Measurements from ENCODE around the gene GDF7. TPM values are rescaled to one million over a fixed set of nuclear protein-coding genes. Genes with fewer than 3 reads are reported as not detected.

Gene GDF7
- total and polyA plus RNA-seq, 10 of the 15 experiments (the other 5 are each of a cell fraction or from before 2014, with no cell fraction given): 0.02 to 0.11 (median 0.04) TPM; not detected in 1

- ChIA-PET POLR2A (interaction anchor here (0.6 kb wide), 1 partner anchor 204 kb away, joined by 3 read pairs; no protein-coding TSS in a partner anchor), RAD21 (ENCODE audit: unreplicated experiment) (interaction anchor here (0.7 to 3.6 kb wide), 6 partner anchors 194 to 263 kb away, joined by 3 to 38 read pairs (median 4); partner anchors contain the start of gene RHOB), CTCF (interaction anchor here (0.7 to 6.3 kb wide), 22 partner anchors 10 to 317 kb away, joined by 3 to 72 read pairs (median 6); partner anchors contain the start of gene RHOB), SMC1A (ENCODE audit: uncharacterized antibody, unreplicated experiment) (interaction anchor here (0.7 to 5.6 kb wide), 9 partner anchors 9 to 339 kb away, joined by 3 to 34 read pairs (median 3); no protein-coding TSS in a partner anchor)
- no peak for ATAC-seq
- no peak for TF ChIP-seq SIN3A (IDR thresholded peaks at IDR 0.05; ENCODE audit: low read depth, low read length)
- TF ChIP-seq NR2C1 (IDR thresholded peaks at IDR 0.05): no peak
- no peak for TF ChIP-seq POU2F2 (IDR thresholded peaks at IDR 0.05; ENCODE audit: borderline replicate concordance, low read depth, low read length)
- no peak for TF ChIP-seq ZNF384 (IDR thresholded peaks at IDR 0.05; ENCODE audit: borderline replicate concordance, low read depth, low read length)
- TF ChIP-seq BMI1 (IDR thresholded peaks at IDR 0.05; ENCODE audit: borderline replicate concordance): no peak
- no peak for TF ChIP-seq TCF3 (IDR thresholded peaks at IDR 0.05; ENCODE audit: borderline replicate concordance, insufficient read depth, low read depth, low read length)
- no peak for TF ChIP-seq SRF (IDR thresholded peaks at IDR 0.05; ENCODE audit: low read depth in 2 of 2, low read length in 2 of 2)
- TF ChIP-seq IRF4 (IDR thresholded peaks at IDR 0.05; ENCODE audit: low read depth, low read length): no peak
- no peak for TF ChIP-seq FOXM1 (IDR thresholded peaks at IDR 0.05; ENCODE audit: low read depth, low read length)
- no peak for TF ChIP-seq BCL3 (IDR thresholded peaks at IDR 0.05; ENCODE audit: borderline replicate concordance, insufficient read depth, low read depth, low read length, poor library complexity, severe bottlenecking)
- TF ChIP-seq GABPA (IDR thresholded peaks at IDR 0.05; ENCODE audit: low read depth): no peak
- TF ChIP-seq PML (IDR thresholded peaks at IDR 0.05; ENCODE audit: low read length): no peak
- TF ChIP-seq, protein P1, sequence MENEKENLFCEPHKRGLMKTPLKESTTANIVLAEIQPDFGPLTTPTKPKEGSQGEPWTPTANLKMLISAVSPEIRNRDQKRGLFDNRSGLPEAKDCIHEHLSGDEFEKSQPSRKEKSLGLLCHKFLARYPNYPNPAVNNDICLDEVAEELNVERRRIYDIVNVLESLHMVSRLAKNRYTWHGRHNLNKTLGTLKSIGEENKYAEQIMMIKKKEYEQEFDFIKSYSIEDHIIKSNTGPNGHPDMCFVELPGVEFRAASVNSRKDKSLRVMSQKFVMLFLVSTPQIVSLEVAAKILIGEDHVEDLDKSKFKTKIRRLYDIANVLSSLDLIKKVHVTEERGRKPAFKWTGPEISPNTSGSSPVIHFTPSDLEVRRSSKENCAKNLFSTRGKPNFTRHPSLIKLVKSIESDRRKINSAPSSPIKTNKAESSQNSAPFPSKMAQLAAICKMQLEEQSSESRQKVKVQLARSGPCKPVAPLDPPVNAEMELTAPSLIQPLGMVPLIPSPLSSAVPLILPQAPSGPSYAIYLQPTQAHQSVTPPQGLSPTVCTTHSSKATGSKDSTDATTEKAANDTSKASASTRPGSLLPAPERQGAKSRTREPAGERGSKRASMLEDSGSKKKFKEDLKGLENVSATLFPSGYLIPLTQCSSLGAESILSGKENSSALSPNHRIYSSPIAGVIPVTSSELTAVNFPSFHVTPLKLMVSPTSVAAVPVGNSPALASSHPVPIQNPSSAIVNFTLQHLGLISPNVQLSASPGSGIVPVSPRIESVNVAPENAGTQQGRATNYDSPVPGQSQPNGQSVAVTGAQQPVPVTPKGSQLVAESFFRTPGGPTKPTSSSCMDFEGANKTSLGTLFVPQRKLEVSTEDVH (IDR thresholded peaks at IDR 0.05; ENCODE audit: low read depth, partially characterized antibody): no peak
- TF ChIP-seq CBX5 (IDR thresholded peaks at IDR 0.05; ENCODE audit: low read depth): no peak
- no peak for TF ChIP-seq KDM1A (IDR thresholded peaks at IDR 0.05; ENCODE audit: borderline replicate concordance)
- no peak for TF ChIP-seq ETV6 (conservative IDR thresholded peaks at IDR 0.05 in 1 of 2, IDR thresholded peaks at IDR 0.05 in 1 of 2; ENCODE audit: borderline replicate concordance in 1 of 2, low read depth in 1 of 2)
- TF ChIP-seq HDGF (IDR thresholded peaks at IDR 0.05): no peak
- no peak overlapping the region for H3K9ac ChIP-seq (ENCODE audit: control insufficient read depth, insufficient read depth, low read length)
- H3K79me2 ChIP-seq (ENCODE audit: control insufficient read depth, insufficient read depth, low read length): no peaks in the 10 kb centered on the region
- no peak overlapping the region for H3K4me3 ChIP-seq
- H3K9me3 ChIP-seq (replicated peaks; ENCODE audit: control insufficient read depth, insufficient read depth, low read length): no peaks in the 10 kb centered on the region
- no peak for FAIRE-seq
- intact Hi-C loops (cut with micrococcal nuclease; ENCODE audit: unreplicated experiment) (no loop called here), in situ Hi-C loops (cut with MboI) (loop anchor here (5.0 kb wide), 1 partner anchor 202 kb away; no protein-coding TSS in a partner anchor)
- no peaks in the 10 kb centered on the region for H3K27me3 ChIP-seq (replicated peaks in 1 of 2; ENCODE audit: control insufficient read depth in 2 of 2, insufficient read depth in 2 of 2, low read length in 1 of 2)
- no peaks in the 10 kb centered on the region; the same call in 1 of the 2 replicates for H4K20me1 ChIP-seq (ENCODE audit: control insufficient read depth, insufficient read depth)
- H2AFZ ChIP-seq (ENCODE audit: control insufficient read depth, low read depth, low read length): no peak overlapping the region
- H3K4me1 ChIP-seq (ENCODE audit: control insufficient read depth, insufficient read depth, low read length): no peaks in the 10 kb centered on the region; the same call in 1 of the 2 replicates
- DNase-seq (ENCODE audit: low read depth, low spot score): no peak
- H3K36me3 ChIP-seq (ENCODE audit: control insufficient read depth in 2 of 2, insufficient read depth in 2 of 2, low read length in 1 of 2): peaks cover 0 to 3% of the 10 kb centered on the region in 2 experiments; a peak in 2 of 4 replicates
- 29% methylated on average over 3 of the region's 3 CpGs for WGBS (ENCODE audit: insufficient coverage, insufficient replicate concordance, low lambda C conversion rate, missing lambda C conversion rate)
- no peak overlapping the region for H3K4me2 ChIP-seq (ENCODE audit: control insufficient read depth, insufficient read depth)
- no TSS peak for BruUV-seq (replicated peaks)
- H3K27ac ChIP-seq (ENCODE audit: control insufficient read depth, insufficient read depth): no peak overlapping the region
Measured at GRCh38 chr2:20643826-20644225, 23.1 kb upstream of the GDF7 start.
